SKM-1 (cell line): Measurements from ENCODE around the gene OR2A1.
"Not testable (repeated sequence)": the region's sequence is repeated elsewhere in the genome, so short reads cannot be mapped to it uniquely, and the experiment has no call there.

Experiments used
- DNase-seq: peaks from one replicate; lab custom pipeline; 2025; ENCODE audit not compliant: unreplicated experiment; lab: John Stamatoyannopoulos, UW

OR2A1 gene

GRCh38 chr7:144311872-144312469 is at the start of gene OR2A1:
Gene OR2A1 (plus strand): TSS chr7:144312419. CDS start chr7:144318125, 5,706 bp downstream.
- not testable (repeated sequence) for DNase-seq

DNA sequence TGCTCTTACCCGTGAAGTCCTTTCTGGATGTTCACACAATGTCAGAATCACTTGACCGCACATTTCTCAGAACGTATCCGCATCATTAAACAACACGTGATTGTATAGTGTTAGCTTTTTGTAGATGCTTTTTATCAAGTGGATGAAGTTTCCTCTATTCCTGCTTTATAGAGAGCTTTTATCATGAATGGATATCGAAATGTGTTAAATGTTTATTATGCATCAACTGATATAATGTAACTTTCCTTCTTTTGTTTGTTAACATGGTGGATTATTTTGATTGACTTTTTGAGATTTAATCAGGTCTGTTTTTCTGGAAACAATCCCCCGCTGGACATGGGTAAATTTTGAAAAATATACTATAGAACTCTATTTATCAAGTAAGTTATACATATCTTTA is 47.5 kb upstream of the OR2A1 start, which contains the start of gene OR2A7:
TSS of gene OR2A7 (minus strand) at position 101 of the 400 bp plus-strand sequence. CDS start 5,164 bp downstream, outside the sequence.
- DNase-seq, result not testable (repeated sequence)

- not testable (repeated sequence) for DNase-seq
Observed at GRCh38 chr7:144269188-144269587, 43.0 kb upstream of the OR2A1 start, which contains the start of gene CTAGE8. Gene CTAGE8 (minus strand): TSS chr7:144269288. CDS start chr7:144269250, 38 bp downstream.

GRCh38 chr7:144275281-144275680 is 36.9 kb upstream of the OR2A1 start:
- DNase-seq, result not testable (repeated sequence)

DNA sequence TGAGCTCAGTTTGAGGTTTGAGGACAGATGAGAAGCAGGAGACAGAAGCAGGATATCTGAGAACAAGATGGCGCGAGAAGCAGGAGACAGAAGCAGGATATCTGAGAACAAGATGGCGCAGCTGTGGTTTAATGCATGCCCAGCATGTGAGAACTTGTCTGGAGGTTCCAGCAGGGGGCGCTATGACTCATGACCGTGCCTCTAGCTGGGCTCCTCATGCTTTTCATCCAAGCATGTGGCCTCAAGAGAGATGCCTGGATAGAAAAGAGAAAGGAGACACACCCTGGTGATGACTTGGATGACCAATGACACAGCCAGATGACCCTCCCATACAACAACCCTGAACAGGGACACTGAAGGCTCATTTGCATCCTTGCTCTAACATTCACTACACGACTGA is 32.2 kb upstream of the OR2A1 start:
- not testable (repeated sequence) for DNase-seq

DNA sequence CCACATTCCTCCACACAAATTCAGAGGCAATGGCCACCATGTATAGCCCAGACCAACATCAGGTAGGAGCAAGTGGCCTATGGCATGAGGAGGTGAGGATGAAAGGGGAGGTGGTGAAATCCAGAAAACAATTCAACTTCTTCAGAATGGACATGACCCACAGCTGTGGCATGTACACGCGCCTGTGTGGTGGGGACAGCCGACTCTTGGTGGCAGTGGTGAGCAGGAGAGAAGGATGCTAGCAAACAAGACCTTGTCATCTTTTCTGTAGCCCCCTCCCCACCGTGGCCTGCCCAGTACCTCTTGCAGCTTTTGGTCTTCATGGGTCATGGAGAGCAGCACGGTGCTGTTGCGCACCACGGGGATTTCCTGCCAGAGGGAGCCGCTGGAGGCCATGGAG is 30.2 kb upstream of the OR2A1 start:
- not testable (repeated sequence) for DNase-seq

DNA sequence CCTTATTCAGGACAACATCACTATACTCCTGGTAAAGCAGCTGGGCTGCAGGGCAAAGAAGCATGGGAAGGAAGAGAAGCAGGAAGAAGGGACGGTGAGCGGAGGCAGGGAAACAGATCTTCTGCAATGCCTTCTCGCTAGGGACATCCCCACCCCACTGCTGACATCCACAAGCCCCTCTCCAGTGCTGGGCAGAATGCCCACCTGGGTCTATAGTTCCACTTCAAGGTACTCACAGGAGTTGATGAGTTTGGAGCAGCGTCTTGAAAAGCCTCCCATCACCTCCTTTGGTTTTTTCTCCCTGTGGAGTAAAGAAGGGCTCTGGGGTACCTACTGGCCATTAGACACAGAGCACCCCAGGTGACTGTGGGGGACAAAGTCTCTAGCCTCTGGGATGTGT is 29.7 kb upstream of the OR2A1 start:
- not testable (repeated sequence) for DNase-seq

DNA sequence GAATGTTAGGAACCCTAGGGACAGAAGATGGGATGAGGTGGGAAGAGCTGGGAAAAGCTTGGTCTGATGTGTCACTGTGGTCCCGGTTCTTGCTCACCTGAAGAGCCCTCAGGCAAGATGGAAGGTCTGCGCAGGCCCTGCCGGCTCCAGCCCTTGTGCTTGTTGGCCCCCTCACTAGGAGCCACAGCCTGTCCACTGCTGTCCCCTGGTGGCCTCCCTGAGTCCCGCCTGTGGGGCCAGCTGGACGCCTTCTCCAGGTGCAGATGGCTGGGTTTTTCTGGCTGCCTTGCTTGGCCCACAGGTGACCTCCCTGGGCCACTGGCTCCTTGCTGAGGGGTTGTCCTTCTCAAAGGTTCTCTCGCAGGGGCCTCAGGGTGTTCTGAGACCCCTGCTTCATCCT is 28.5 kb upstream of the OR2A1 start:
- DNase-seq, result not testable (repeated sequence)

DNA sequence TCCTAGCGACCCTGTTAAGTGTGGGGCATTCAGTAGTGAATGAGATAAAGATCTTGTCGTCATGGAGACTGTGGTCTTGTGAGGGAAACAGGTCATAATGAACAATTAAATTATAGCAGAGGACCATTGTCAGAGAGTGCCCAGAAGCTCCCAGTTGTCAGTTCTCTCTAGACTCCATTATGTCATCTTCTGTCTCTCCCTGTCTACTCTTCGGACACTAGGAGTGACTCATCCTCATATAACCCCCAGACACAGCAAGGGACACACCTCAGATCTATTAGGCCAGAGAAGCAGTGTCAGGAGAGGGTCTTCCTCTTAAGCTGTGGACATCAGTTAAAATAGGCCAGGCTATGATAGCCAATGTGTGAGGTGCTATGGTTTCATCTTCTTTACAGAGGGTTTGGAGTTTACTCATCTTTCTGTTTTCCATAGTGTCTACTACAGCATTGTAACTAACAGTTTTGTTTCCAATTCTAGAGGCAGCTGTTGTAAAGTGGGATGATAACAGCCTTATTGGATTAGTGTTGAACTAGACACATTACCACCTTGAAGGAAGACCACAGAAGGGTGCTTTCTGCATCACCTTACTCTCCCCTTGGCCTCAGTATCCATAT is 24.9 kb upstream of the OR2A1 start:
- not testable (repeated sequence) for DNase-seq

DNA sequence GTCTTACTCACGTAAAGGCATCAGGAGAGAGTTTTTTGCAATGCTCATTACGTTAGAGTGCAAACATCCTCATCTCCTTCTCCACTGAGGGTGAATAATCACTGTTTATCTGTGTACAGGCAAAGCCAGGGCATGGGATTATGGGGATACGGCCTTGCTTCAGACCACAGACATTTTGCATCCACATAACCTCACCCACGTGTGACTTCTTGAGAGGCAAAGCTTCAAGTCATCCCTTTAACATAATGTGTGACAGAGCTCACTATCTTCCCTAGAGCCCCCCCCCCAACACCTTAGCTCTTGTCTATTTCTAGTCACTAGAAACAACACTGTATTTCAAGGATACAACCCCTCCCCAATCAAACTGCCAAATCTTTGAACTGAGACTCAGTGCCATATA is 20.6 kb upstream of the OR2A1 start:
- DNase-seq, result not testable (repeated sequence)

DNA sequence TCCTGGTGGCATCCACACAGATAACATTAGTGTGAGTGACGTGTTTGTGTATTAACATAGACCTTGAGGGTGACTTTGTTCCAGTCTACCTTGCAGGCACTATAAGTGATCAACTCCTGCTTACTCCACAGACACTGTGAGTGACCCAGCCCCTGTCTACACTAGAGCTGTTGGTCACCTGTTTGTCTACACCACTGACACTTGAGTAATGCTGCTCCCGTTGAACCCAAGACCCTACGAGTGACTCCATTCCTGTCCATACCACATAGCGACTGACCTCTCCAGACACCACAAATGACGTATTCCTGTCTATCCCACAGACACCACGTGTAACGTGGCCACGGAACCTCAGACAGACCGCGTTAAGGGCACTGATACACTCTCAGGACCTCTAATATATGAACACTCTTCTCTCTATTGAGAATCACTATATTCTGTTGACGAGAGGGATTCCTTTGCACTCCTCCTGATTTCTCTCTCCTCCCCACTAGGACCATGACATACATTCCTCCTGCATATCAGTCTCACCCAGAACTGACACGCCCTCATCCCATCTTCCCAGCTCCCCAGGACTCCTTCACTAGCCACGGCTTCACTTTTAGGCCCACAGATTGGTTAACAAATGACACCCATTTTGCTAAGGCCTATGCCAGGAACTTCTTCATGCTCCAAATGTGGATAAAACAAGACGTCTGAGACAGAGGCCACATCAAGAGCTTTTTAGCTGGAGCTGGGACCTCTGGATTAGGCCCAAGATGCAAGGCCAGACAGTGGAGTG is 19.6 kb upstream of the OR2A1 start:
- not testable (repeated sequence) for DNase-seq

GRCh38 chr7:144293794-144294499 is 18.3 kb upstream of the OR2A1 start:
- not testable (repeated sequence) for DNase-seq

GRCh38 chr7:144302578-144303303 is 9.5 kb upstream of the OR2A1 start:
- not testable (repeated sequence) for DNase-seq

DNA sequence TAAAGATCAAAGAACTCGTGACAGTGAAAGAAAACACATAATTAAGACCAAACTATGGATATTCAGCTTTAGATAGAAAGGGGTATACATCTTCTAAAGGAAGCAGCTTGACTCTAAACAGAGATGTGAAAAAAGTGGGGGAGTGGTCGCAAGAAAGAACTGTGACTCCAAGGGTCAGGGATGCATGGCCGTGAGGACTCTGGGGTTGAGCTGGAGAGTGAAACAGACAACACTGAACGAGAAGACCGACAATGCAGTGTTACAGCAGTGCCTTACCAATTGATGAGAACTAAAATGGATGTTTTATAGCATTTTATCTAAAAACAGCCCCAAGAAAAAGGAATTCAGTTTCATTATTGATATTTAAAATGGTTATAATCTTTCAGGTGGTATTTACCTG is 8.6 kb upstream of the OR2A1 start:
- DNase-seq, result not testable (repeated sequence)

GRCh38 chr7:144305156-144305555 is 7.1 kb upstream of the OR2A1 start:
- DNase-seq, result not testable (repeated sequence)

GRCh38 chr7:144309702-144310101 is 2.5 kb upstream of the OR2A1 start:
- DNase-seq, result not testable (repeated sequence)

GRCh38 chr7:144311218-144311617 is 1.0 kb upstream of the OR2A1 start:
- DNase-seq, result not testable (repeated sequence)

- DNase-seq, result not testable (repeated sequence)
Observed at GRCh38 chr7:144317537-144317936, 5.3 kb downstream of the OR2A1 start.

DNA sequence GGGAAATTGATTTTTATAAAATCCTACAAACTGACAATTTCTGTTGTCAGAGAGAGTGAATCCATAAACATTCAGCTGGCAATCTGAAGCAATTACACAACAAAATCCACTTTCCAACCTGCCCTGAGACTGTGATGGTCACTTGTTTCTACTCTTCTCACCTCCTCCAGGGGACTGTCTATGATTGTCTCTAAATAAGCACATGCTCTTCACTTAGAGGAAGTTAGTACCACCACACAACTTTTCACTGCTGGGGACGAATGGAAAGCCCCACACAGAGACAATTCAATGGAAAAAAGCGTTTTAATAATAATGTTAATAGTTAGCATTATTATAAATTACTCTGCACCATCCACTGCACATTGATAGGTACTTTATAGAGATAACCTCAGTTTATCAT is 7.3 kb downstream of the OR2A1 start:
- not testable (repeated sequence) for DNase-seq

GRCh38 chr7:144321677-144322206 is 9.5 kb downstream of the OR2A1 start:
- not testable (repeated sequence) for DNase-seq
